Activated naive CD4-positive, alpha-beta T cell treated with anti-CD3 and anti-CD28 coated beads, Interleukin-2, amount 50 U/mL, for 16 hours (primary cell): ENCODE data around the gene TRAF1.

Experiments used
- DNase-seq: peaks from one replicate; pipeline ENCODE4 v3.0.0-alpha.2; 2020

The TRAF1 gene

DNA sequence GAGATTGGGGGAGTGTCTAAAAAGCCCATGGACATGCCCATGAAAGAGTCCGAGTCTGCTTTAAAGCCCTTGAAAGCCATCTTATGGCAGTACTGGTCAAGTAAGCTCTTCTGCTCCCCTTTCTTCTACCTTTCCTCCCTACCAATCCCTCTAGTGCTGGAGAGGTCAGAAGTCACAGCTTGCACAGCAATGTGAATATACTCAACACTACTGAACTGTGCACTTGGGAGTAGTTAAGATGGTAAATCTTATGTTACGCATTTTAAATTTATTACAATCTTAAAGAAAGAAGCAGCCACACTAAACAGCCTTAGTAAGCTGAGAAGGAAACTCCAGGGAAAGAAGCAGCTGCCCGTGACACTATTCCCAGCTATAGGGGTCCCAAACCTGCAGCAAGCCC is 12.3 kb upstream of the TRAF1 start:
- DNase-seq: no peak

DNA sequence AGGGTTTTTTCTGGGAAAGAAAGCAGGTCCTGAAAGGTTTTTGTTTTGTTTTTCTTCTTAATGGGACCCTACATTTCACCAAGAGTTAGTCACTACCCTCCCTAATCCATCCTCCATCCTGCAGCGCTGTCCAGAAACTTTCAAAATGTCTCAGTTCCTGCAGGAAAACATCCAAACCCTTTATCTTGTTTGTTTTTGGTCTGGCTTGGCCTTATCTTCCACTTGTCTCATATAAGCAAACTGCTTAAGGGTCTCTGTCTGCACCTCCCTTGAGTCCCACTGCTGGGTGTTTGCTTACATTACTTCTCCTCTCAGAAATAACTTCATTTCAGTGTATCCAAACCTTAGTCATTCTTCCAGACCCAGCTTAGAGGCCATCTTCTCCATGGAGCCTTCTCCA is 11.0 kb upstream of the TRAF1 start:
- no peak for DNase-seq

DNA sequence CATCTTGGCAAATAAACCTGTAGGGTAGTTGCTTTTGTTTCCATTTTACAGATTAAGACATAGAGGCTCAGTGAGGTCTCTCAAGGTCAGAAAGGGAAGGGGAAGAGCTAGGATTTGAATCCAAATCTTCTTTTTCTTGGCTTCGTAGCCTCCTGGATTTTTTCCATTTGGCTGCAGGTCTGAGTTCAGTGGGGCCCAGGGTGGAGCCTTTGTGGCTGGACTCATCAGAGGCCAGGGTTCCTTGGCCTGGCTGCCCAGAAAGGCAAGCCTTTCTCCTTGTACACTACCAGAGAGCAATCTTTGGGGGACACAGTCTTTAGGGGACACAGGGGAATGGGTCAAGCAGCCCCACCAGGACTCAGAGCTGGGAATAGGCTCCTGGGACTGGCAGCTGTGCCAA is 10.5 kb upstream of the TRAF1 start:
- no peak for DNase-seq

DNA sequence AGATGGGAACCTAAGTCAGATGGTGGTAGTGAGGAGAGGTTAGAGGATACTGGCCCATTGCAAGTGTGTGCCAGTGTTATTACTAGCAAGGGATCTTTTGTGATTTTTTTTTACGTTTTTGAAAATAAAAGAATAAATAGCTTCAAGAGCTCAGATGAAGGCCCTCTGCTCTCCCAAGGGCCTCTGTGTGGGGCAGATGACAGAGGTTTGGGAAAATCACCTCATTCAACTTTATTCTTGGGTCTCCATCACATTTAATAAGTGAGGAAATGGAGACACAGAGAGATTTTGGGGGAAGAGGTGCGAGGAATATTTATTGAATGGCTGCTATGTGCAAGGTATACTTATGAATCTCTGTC is 10.1 kb upstream of the TRAF1 start:
- no peak for DNase-seq

DNA sequence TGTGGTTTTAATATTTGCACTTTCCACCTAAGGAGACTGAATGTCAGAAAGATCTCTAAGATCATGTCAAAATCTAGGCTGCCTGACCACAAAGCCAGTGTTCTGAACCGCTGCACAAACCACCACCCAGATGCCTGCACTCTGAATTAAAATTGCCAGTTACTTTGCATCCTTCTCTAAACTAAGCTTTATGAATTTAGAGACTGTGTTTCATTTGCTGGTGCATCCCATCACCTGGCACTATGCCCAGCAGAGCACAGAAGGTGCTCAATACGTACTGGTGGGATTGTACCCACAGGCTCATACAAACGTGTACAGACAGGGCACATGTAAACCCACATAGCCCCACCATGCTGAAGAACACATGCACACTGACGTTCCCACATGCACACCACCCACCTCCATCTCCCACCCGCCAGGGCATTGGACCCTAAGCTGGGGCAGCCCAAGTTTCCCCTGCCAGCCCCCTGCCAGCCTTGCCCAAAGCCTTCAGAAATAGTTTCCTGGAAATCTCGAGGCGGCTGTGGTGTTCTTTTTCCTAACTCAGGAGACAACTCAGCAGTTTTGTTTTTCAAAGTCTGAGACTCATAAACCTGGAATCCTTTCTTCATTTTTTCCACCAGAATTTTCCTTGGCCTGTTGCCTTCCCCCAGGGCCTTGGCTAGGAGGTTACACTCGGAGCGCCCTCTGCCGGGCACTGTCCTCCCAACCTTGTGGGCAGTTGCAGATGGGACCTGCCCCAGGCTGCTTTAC is 9.6 kb upstream of the TRAF1 start:
- peak; percentile 88 for DNase-seq

- DNase-seq: no peak
These were observed 8.8 kb upstream of the TRAF1 start for GRCh38 chr9:120935383-120935857.

GRCh38 chr9:120934281-120934680 is 7.7 kb upstream of the TRAF1 start:
- DNase-seq: no peak

DNA sequence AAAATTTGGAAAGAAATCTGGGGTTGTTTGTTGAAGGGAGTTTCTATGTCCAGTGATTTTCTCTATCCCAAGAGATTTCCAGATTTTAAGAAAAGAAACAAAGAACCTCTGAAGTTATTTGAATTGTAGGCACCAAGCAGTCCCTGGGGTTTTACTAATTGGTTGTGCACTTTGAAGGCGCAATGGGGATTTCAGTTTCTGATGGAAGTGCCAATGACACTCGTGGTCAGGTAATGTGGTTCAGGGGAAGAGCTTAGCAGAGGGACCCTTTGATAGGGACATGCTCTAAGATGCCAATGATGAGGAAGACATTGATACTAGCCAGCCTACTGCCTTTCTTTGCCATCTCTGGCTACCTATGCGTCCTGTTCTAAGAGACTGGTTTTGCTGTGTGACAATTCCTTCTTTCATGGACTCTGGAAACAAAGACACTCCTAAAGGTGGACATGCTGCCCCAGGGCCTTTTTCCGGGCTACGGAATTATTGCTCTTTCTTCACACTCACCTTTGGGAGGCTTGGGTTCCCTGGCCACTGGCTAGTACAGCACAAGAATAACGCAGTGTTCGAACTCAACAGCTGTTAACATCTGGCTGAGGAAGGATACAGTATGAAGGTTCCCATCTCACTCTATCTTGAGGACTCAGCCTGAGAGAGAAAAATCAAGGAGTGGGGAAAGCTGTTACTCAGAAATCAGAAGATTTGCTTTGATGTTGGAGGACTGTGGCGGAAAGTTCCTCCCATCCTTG is 6.9 kb upstream of the TRAF1 start:
- DNase-seq: no peak

- no peak for DNase-seq
These were observed 5.7 kb upstream of the TRAF1 start for GRCh38 chr9:120932086-120932823.

DNA sequence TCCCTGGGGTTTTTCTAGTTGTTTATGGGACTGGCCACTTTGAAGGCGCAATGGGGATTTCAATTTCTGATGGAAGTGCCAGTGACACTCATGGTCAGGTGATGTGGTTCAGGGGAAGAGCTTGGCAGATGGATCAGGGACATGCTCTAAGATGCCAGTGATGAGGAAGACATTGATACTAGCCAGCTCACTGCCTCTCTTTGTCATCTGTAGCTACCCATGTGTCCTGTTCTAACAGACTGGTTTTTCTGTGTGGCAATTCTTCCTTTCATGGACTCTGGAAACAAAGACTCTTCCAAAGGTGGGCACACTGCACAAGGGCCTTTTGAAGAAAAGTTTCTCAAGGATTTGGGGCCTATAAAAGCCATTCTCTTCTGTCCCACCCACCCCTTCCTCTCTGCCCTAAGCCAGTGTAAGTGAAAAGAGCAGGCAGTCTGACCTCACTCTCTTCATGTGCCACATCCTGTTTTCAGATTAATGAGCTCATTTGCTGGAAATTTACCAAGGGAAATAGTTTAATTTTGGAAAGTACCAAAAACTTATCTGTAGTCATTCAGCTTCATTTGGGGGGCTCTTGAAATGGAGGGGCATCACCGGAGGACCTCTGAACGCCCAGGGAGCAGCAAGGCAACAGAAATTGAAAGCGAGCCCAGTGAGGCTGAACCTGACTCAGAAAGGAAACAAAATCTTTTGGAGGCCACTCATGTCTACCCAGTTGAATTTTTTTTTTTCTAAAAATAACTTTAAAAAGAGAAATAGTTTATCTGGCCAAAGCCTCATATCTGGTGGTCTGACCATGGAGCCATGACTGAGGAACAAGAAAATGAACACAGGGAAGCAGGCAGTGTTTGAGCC is 4.9 kb upstream of the TRAF1 start:
- peak; percentile 67 for DNase-seq

GRCh38 chr9:120929229-120929791 is 2.7 kb upstream of the TRAF1 start:
- no peak for DNase-seq

DNA sequence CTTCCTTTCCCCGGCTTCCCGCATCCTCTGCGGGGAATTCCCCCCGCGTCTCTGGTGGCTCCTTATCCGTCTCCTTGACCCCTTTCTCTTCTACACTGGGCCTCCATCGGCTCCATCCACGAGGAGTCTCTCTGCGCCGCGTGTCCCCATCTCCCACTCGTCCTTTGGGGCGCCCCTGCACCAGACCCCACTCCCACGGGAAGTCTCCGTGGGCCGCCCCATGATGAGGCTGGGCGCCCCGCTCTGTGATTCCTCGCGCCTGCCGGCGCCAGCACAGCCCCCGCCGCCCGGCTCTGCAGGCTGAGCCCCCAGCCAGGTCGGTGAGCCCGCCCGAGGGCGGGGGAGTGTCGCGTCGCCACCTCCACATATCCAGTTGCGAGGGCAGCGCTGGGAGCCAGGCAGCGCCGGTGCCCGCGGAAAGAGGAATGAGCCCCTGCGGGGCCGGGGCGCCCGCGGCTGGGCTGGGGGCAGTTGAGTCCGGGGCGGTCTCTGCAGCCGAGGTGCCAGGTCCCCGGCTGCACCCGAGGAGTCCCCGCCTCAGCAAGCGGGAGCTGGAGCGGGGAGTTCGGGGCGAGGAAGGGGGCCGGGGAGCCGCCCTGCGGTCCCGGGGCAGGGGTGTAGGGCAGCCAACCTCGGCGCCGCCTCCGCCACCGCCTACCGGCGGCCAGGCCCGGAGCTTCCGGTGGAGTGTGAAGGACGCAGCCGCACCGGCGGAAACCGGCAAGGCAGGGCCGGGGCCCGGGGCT is 2.1 kb upstream of the TRAF1 start:
- peak; percentile 63 for DNase-seq

DNA sequence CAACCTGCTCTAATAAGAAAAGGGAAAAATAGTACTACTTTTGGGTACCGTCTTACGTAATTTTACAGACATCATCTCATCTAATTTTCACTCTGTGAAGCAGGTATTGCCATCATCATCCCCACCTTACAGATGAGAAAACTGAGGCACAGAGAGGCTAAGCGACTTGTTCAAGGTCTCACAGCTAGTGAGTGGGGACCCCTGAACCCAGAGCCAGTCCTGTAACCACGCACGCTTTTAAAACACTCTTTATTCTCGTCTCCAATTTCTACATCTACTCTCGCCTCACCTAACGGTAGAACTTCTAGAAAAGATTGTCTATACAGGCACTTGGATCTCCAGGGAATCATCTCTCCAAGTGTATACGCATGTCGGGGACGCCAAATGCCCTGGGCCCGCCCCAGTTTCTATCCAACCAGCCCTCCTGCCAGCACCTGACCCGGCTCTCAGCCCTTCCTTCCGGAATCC is 1.5 kb upstream of the TRAF1 start:
- no peak for DNase-seq

DNA sequence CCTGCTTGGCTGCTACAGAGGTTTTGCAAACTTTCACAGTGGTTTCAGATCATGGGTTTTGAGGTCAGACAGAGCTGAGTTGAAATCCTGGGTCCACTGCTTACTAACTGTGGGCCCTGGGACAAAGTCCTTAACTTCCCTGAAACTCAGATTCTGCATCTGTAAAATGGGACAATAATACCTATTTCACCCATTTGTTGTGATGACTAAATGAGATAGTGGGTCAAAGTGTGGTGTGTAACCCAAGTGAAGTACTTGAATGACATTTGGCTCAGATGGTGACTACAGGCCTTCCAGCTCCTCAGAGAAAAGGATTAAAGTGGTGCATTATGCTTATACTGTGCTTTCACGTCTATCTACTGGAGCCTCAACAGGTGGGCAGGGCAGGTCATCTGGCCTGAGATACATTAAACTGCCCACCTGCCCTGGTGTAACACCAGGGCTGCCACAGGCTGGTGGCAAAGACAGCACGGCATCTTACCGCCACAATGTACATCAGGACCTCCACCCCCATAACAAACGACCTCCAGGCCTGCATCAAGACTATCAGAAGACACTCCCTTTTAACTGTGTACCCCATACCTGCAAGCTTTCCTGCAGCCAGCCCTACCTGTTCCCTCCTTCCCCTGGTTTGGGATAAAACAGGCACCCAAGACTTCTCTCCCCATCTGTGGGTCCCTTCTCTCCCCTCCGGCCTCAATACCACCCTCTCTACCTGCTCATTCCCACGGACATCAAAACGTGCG is 846 bp upstream of the TRAF1 start:
- DNase-seq: no peak

DNA sequence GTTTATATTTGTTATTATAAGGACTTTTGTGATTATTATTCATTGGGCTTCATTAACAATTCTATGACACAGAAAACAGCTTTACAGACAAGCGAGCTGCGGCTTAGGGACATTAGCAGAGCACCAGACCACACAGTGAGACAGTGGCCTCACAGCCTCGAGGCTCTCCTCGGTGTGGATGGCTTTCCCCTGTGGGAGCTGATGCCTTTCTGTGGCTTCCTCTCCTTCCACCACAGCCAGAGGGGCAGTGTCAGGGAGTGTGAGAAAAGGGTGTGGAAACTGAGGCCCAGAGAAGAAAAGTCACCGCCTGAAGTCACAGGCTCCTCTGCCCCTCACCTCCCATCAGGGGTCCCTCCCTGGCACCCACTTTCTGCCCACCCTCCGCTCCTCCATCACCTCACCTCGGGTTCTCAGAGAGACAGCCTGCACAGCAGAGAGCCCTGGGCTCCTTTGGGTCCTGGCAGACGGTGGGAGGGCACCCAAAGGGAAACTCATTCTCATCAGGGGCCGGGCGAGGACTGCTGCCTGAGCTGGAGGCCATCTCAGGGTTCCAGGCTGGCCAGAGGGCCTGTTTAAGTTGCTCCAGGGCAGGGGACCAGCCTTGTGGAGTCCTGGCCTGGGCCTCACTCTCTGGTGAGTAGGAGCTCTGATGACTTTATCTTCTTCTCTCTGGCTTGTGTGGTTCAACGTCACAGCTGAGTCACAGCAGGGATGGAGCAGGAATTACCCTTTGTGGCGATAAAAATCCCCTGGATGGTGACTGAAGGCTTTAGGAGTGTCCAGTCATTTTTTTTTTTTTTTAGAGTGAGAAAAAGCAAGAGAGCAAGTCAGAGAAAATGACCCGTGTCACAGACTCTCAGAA is 830 bp downstream of the TRAF1 start:
- DNase-seq: peak; percentile 74

GRCh38 chr9:120924698-120925534 is 1.7 kb downstream of the TRAF1 start:
- no peak for DNase-seq

DNA sequence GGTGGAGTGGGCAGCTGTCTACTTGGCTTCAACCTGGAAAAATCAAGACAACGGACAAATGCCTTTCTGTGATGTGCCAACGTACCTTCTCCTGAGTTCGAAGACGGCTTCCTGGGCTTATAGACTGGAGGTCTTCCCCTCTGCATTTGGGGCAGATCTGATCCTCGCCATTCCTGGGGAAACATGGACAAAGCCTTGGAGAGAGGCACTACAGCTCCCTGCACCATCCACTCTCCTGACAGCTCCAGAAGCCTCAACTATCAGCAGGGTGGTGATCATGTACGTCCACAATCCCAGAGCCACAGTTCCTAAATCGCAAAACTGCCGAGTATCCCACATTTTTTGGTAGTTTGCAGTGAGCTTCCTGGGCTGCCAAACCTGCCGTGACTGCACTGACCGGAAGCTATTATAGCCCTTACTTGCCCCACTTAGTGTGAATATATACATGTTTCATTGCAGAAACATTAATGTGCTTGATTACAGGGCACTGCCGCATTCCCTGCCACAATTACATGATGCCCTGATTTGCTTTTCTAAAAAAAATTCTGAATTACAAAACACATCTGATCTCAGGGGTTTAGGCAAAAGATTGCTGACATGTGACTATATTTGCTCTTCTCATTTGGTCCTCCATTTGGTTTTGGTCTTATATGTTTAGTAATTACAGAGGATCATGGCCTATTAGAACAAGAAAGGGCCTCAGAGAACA is 2.8 kb downstream of the TRAF1 start:
- no peak for DNase-seq
